Stomach (tissue), 4 donors: ENCODE measurements around the gene LRMDA.

Experiments
- POLR2A ChIP-seq, 4 donors: fragments of 450-650 bp; IDR thresholded peaks; one replicate each; pipeline ENCODE4 v1.6.1; 2016; ENCODE audit warnings: antibody characterized with exemption in 4 of 4, control low read depth in 2 of 4, mild to moderate bottlenecking in 1 of 4, moderate library complexity in 1 of 4
- POLR2AphosphoS5 ChIP-seq, 3 donors: sonication (generic); formaldehyde crosslinking; IDR thresholded peaks; one replicate each; pipeline ENCODE4 v1.6.1; 2016; ENCODE audit warnings: antibody characterized with exemption in 3 of 3
- TF ChIP-seq, protein P1 (sequence below), 7 experiments: fragments of 450-650 bp in 4 of 7; fragments of 200-600 bp in 3 of 7; sonication (generic) in 3 of 7; IDR thresholded peaks; one replicate each; pipeline ENCODE4 v1.5.1; 2016 to 2019; ENCODE audit warnings: antibody characterized with exemption in 7 of 7, control low read depth in 2 of 7, mild to moderate bottlenecking in 1 of 7

DNA sequence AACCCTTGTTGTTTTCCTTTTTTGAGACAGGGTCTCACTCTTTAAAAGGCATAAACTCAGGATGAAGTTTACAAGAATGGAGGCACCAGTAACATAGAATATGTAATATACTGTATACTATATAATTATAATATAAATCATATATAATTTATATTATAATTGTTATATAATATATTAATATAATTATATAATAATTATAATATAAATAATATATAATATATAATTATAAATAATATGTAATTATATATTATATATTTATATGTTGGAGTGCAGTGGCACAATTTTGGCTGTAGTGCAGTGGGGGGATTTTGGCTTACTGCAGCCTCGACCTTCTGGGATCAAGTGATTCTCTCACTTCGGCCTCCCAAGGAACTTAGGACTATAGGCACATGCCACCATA lies 96.1 kb downstream of the LRMDA start:
- TF ChIP-seq, protein P1, sequence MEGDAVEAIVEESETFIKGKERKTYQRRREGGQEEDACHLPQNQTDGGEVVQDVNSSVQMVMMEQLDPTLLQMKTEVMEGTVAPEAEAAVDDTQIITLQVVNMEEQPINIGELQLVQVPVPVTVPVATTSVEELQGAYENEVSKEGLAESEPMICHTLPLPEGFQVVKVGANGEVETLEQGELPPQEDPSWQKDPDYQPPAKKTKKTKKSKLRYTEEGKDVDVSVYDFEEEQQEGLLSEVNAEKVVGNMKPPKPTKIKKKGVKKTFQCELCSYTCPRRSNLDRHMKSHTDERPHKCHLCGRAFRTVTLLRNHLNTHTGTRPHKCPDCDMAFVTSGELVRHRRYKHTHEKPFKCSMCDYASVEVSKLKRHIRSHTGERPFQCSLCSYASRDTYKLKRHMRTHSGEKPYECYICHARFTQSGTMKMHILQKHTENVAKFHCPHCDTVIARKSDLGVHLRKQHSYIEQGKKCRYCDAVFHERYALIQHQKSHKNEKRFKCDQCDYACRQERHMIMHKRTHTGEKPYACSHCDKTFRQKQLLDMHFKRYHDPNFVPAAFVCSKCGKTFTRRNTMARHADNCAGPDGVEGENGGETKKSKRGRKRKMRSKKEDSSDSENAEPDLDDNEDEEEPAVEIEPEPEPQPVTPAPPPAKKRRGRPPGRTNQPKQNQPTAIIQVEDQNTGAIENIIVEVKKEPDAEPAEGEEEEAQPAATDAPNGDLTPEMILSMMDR (IDR thresholded peaks at IDR 0.05), result no peak
- no peak for TF ChIP-seq POLR2A (IDR thresholded peaks at IDR 0.05)
- TF ChIP-seq POLR2AphosphoS5 (IDR thresholded peaks at IDR 0.05), result no peak
